ENCODE data around the gene RNF32.

The RNF32 gene

DNA sequence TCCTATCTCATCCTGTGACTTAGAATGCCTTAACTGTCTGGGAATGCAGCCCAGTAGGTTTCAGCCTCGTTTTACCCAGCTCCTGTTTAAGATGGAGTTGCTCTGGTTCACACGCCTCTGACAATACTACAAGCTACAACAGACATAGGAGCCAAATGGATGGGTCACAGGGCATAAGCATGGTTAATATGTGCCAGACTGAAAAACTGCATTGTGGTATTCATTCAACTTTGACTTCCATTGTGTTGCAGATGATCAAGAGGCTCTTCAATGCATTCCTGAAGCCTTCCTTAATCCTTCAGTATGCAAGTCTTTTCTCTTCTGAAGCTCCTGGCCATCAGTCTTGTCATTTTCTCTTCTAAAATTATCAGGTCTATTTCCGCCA lies 20.3 kb upstream of the RNF32 start:
- Histone ChIP-seq H3K4me3 (no peak overlapping the region), H3K27ac (no peak overlapping the region)
- TF ChIP-seq CTCF (IDR thresholded peaks at IDR 0.05): no peak
- no peak for DNase-seq (ENCODE audit: low spot score)

GRCh38 chr7:156621652-156622051 lies 18.9 kb upstream of the RNF32 start:
- no peak for DNase-seq (ENCODE audit: low spot score)
- H3K27ac ChIP-seq: no peak overlapping the region
- no peak overlapping the region for H3K4me3 ChIP-seq
- TF ChIP-seq CTCF (IDR thresholded peaks at IDR 0.05): no peak

GRCh38 chr7:156625580-156625979 lies 15.0 kb upstream of the RNF32 start:
- TF ChIP-seq CTCF (IDR thresholded peaks at IDR 0.05): no peak
- no peak for DNase-seq (ENCODE audit: low spot score)

GRCh38 chr7:156626220-156626895 lies 14.2 kb upstream of the RNF32 start:
- DNase-seq (ENCODE audit: low spot score): no peak
- Histone ChIP-seq H3K4me3 (no peak overlapping the region), H3K27ac (no peak overlapping the region)
- no peak for TF ChIP-seq CTCF (IDR thresholded peaks at IDR 0.05)

More at GRCh38 chr7:156625580-156625979, 15.0 kb upstream of the RNF32 start:
- no peak overlapping the region for H3K4me3 ChIP-seq
- no peak overlapping the region for H3K27ac ChIP-seq

DNA sequence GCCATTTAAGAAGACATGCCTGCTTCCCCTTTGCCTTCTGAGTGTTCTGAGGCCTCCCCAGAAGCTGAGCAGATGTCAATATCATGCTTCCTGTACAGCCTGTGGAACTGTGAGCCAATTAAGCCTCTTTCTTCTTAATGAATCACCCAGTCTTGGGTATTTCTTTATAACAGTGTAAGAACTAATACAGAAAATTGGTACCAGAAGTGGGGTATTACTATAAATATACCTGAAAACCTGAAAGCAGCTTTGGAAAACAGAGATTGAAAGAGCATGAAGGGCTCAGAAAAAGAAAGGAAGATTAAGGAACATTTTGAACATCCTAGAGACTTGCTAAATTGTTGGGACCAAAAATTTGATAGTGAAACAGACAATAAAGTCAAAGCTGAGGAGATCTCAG lies 12.0 kb upstream of the RNF32 start:
- Histone ChIP-seq H3K4me3 (no peak overlapping the region), H3K27ac (no peak overlapping the region)
- no peak for TF ChIP-seq CTCF (IDR thresholded peaks at IDR 0.05)
- DNase-seq (ENCODE audit: low spot score): no peak

DNA sequence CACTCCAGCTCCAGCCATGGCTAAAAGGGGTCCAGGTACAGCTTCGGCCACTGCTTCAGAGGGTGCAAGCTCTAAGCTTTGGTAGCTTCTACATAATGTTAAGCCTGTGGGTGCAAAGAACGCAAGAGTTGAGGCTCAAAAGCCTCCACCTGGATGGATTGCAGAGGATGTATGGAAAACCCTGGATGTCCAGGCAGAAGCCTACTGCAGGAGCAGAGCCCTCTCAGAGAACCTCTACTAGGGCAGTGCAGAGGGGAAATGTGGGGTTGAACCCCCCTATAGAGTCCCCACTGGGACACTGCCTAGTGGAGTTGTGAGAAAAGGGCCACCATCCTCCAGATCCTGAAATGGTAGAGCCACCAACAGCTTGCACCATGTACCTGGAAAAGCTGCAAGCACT lies 10.7 kb upstream of the RNF32 start:
- TF ChIP-seq CTCF (IDR thresholded peaks at IDR 0.05): no peak
- no peak for DNase-seq (ENCODE audit: low spot score)
- Histone ChIP-seq H3K27ac (no peak overlapping the region), H3K4me3 (no peak overlapping the region)

- no peak for DNase-seq (ENCODE audit: low spot score)
- no peak overlapping the region for H3K4me3 ChIP-seq
- no peak for TF ChIP-seq CTCF (IDR thresholded peaks at IDR 0.05)
- H3K27ac ChIP-seq: no peak overlapping the region
These were observed 6.5 kb upstream of the RNF32 start for GRCh38 chr7:156634117-156634516.
